Keratinocyte (primary cell): ENCODE results near the gene HOXC9. TPM values are rescaled to one million over a fixed set of nuclear protein-coding genes. Genes with fewer than 3 reads are reported as not detected.
A peak's percentile ranks its signal among the peaks of the same experiment; 100 is the strongest.

ENCODE experiments used
- DNase-seq: peaks from one replicate; pipeline ENCODE4 v3.0.0-alpha.2; 2011; ENCODE audit warnings: low read depth, missing footprints, low spot score
- FAIRE-seq: peaks from 2 replicates; lab custom pipeline; 2011; peaks lifted over from hg19 to GRCh38; lab: Jason Lieb, UNC
- H2AFZ ChIP-seq: 2 replicates; pipeline ENCODE4 v1.6.0; 2012; ENCODE audit warnings: low read length, control low read depth, inconsistent platforms; ENCODE audit not compliant: control insufficient read depth
- H3K27ac ChIP-seq: 2 replicates; pipeline ENCODE4 v1.5.1; 2011; ENCODE audit warnings: low read length; ENCODE audit not compliant: control insufficient read depth, insufficient read depth
- H3K27me3 ChIP-seq: 3 replicates; pipeline ENCODE4 v1.6.0; 2011; ENCODE audit warnings: low read length; ENCODE audit not compliant: control insufficient read depth, insufficient read depth; ENCODE audit errors: extremely low read depth
- H3K36me3 ChIP-seq, 2 experiments: 2 replicates in 1 of 2; 3 replicates in 1 of 2; pipeline ENCODE4 v1.5.1; 2011; ENCODE audit warnings: low read length in 2 of 2, mild to moderate bottlenecking in 1 of 2; ENCODE audit not compliant: control insufficient read depth in 2 of 2, insufficient read depth in 2 of 2; ENCODE audit errors: extremely low read depth in 1 of 2
- H3K4me1 ChIP-seq: 3 replicates; pipeline ENCODE4 v1.5.1; 2011; ENCODE audit warnings: low read length; ENCODE audit not compliant: control insufficient read depth, insufficient read depth; ENCODE audit errors: extremely low read depth
- H3K4me2 ChIP-seq: 3 replicates; pipeline ENCODE4 v1.6.0; 2011; ENCODE audit warnings: low read depth, low read length; ENCODE audit not compliant: control insufficient read depth, insufficient read depth; ENCODE audit errors: extremely low read depth
- H3K4me3 ChIP-seq, 3 experiments: fragments of 200-600 bp in 1 of 3; sonication (generic) in 1 of 3; 2 replicates in 2 of 3; 3 replicates in 1 of 3; pipeline ENCODE4 v1.5.1; 2011 to 2016; ENCODE audit warnings: low read length in 3 of 3, mild to moderate bottlenecking in 3 of 3, control low read depth in 2 of 3, inconsistent platforms in 1 of 3, low read depth in 1 of 3, mixed read lengths in 1 of 3, mixed run types in 1 of 3, moderate library complexity in 1 of 3; ENCODE audit not compliant: control insufficient read depth in 2 of 3, insufficient read depth in 2 of 3; ENCODE audit errors: extremely low read depth in 1 of 3
- H3K79me2 ChIP-seq: 2 replicates; pipeline ENCODE4 v1.6.0; 2012; ENCODE audit warnings: low read length; ENCODE audit not compliant: control insufficient read depth, insufficient read depth
- H3K9ac ChIP-seq: 3 replicates; pipeline ENCODE4 v1.6.0; 2011; ENCODE audit warnings: low read length; ENCODE audit not compliant: control insufficient read depth, insufficient read depth; ENCODE audit errors: extremely low read depth
- H3K9me1 ChIP-seq: 3 replicates; pipeline ENCODE4 v1.6.0; 2011; ENCODE audit warnings: low read length; ENCODE audit not compliant: control insufficient read depth, insufficient read depth; ENCODE audit errors: extremely low read depth
- H3K9me3 ChIP-seq: 2 replicates; pipeline ENCODE4 v1.5.1; 2012; ENCODE audit warnings: low read depth, low read length; ENCODE audit not compliant: control insufficient read depth
- H4K20me1 ChIP-seq: 3 replicates; pipeline ENCODE4 v1.6.0; 2011; ENCODE audit warnings: low read length; ENCODE audit not compliant: control insufficient read depth, insufficient read depth; ENCODE audit errors: extremely low read depth
- EZH2 ChIP-seq: IDR thresholded peaks from one replicate; pipeline ENCODE4 v1.6.1; 2012; ENCODE audit warnings: inconsistent platforms, mild to moderate bottlenecking, low read length, moderate library complexity
- dilution Hi-C: fragments of 300-500 bp; cut with MboI; formaldehyde crosslinking; loops from one replicate; pipeline ENCODE4 v1.7.0; 2020; ENCODE audit warnings: low sequenced_read_pairs; ENCODE audit not compliant: extremely low pct_ligation_motif_present
- polyA plus RNA-seq, 5 experiments: library from polyadenylated mRNA; depleted of rRNA in 3 of 5; stranded (reverse) in 3 of 5; stranded (forward) in 1 of 5; unstranded in 1 of 5; fragments of >200 nt; gene quantifications; 1 replicate in 1 of 5; 2 replicates in 3 of 5; 3 replicates in 1 of 5; pipeline versions ENCODE4 v1.2.1 to v1.2.3, GENCODE V29; 2011 to 2012; ENCODE audit warnings: missing spikeins in 2 of 5, low read depth in 1 of 5, low replicate concordance in 1 of 5
- TF ChIP-seq, protein P1 (sequence below), 3 experiments: IDR thresholded peaks in 1 of 3; conservative IDR thresholded peaks in 1 of 3; optimal IDR thresholded peaks in 1 of 3; 2 replicates in 2 of 3; 3 replicates in 1 of 3; pipeline versions ENCODE3 to v1.5.1; 2011; ENCODE audit warnings: low read length in 3 of 3, mild to moderate bottlenecking in 3 of 3, moderate library complexity in 2 of 3, control low read depth in 1 of 3, inconsistent platforms in 1 of 3; ENCODE audit not compliant: insufficient read depth in 2 of 3; ENCODE audit errors: extremely low read depth in 1 of 3

HOXC9 gene
- polyA plus RNA-seq, 1 donor (not counting 4 experiments of a cell fraction or from before 2014, with no cell fraction given), result 1.8 TPM

- Histone ChIP-seq H3K4me3 (peak overlapping the region in 1 of 3 experiments; percentile 60), H3K4me2 (no peak overlapping the region), H3K27ac (no peak overlapping the region), H2AFZ (no peak overlapping the region), H3K9me3 (no peaks in the 10 kb centered on the region), H3K36me3 (no peaks in the 10 kb centered on the region), H4K20me1 (no peaks in the 10 kb centered on the region), H3K27me3 (peaks cover 89% of the 10 kb centered on the region), H3K9ac (no peak overlapping the region), H3K4me1 (peaks cover 43% of the 10 kb centered on the region), H3K79me2 (no peaks in the 10 kb centered on the region), H3K9me1 (no peaks in the 10 kb centered on the region)
- dilution Hi-C loops, result no loop called here
- TF ChIP-seq EZH2, result no peak
- TF ChIP-seq, protein P1, sequence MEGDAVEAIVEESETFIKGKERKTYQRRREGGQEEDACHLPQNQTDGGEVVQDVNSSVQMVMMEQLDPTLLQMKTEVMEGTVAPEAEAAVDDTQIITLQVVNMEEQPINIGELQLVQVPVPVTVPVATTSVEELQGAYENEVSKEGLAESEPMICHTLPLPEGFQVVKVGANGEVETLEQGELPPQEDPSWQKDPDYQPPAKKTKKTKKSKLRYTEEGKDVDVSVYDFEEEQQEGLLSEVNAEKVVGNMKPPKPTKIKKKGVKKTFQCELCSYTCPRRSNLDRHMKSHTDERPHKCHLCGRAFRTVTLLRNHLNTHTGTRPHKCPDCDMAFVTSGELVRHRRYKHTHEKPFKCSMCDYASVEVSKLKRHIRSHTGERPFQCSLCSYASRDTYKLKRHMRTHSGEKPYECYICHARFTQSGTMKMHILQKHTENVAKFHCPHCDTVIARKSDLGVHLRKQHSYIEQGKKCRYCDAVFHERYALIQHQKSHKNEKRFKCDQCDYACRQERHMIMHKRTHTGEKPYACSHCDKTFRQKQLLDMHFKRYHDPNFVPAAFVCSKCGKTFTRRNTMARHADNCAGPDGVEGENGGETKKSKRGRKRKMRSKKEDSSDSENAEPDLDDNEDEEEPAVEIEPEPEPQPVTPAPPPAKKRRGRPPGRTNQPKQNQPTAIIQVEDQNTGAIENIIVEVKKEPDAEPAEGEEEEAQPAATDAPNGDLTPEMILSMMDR (optimal IDR thresholded peaks at IDR 0.05 in 1 of 3, IDR thresholded peaks at IDR 0.05 in 1 of 3, conservative IDR thresholded peaks at IDR 0.05 in 1 of 3; ENCODE audit: extremely low read depth in 1 of 3, insufficient read depth in 2 of 3, low read length in 3 of 3), result no peak
- no peak for DNase-seq
- no peak for FAIRE-seq
These were observed 45.9 kb upstream of the HOXC9 start for GRCh38 chr12:53953831-53954693.

DNA sequence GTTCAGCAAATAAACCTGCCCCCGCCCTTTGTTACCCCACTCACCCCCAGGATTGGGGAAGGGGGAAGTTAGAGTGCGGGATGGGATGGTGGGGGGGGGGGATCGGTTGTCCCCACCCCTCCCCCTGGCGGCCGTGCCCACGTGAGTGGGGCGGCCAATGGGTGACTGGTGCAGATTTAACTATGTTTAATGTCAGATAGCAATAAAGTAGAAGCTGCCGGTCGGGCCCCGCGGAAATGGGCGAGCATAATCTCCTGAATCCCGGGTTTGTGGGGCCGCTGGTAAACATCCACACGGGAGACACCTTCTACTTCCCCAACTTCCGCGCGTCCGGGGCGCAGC lies 45.3 kb upstream of the HOXC9 start, which contains the start of gene HOXC12:
Gene HOXC12, plus strand, starts transcription at position 210 of the 342 bp plus-strand sequence. Its CDS starts 27 bp downstream, at position 237.
- H3K79me2 ChIP-seq, result no peaks in the 10 kb centered on the region
- H3K4me2 ChIP-seq, result peak within 1 kb of the TSS; percentile 85
- no peaks in the 10 kb centered on the region for H4K20me1 ChIP-seq
- FAIRE-seq, result no peak
- dilution Hi-C loops, result no loop called here
- H3K27me3 ChIP-seq, result peaks cover 92% of the 10 kb centered on the region
- no peak within 1 kb of the TSS for H3K27ac ChIP-seq
- no peak for DNase-seq
- H3K9me1 ChIP-seq, result no peaks in the 10 kb centered on the region
- H3K9me3 ChIP-seq, result no peaks in the 10 kb centered on the region
- TF ChIP-seq EZH2, result no peak
- TF ChIP-seq, protein P1 (optimal IDR thresholded peaks at IDR 0.05 in 1 of 3, IDR thresholded peaks at IDR 0.05 in 1 of 3, conservative IDR thresholded peaks at IDR 0.05 in 1 of 3; ENCODE audit: extremely low read depth in 1 of 3, insufficient read depth in 2 of 3, low read length in 3 of 3), result no peak
- H2AFZ ChIP-seq, result peak within 1 kb of the TSS; percentile 80
- H3K9ac ChIP-seq, result peak within 1 kb of the TSS; percentile 52
- H3K36me3 ChIP-seq, result no peaks in the 10 kb centered on the region
- peak within 1 kb of the TSS; percentile 51 to 61 (median 60) for H3K4me3 ChIP-seq
- peaks cover 43% of the 10 kb centered on the region for H3K4me1 ChIP-seq
